H1 (cell line): ENCODE data around the gene RPL26. TPM values are rescaled to one million over a fixed set of nuclear protein-coding genes. Genes with fewer than 3 reads are reported as not detected.

Experiments used
- CTCF ChIA-PET: fragments of 300-600 bp; sonication (Branson Sonifier 250); formaldehyde crosslinking; loops from one replicate; lab custom pipeline; 2021; ENCODE audit not compliant: partially characterized antibody; lab: Charles Lee
- POLR2A ChIA-PET: fragments of 300-600 bp; sonication (Branson Sonifier 250); formaldehyde crosslinking; loops from one replicate; lab custom pipeline; 2021; ENCODE audit warnings: inconsistent platforms; ENCODE audit not compliant: partially characterized antibody; lab: Charles Lee
- DNase-seq, 2 experiments: peaks; one replicate each; pipeline versions ENCODE4 v3.0.0 to v3.0.0-alpha.2; 2010 to 2022; ENCODE audit warnings: low spot score in 2 of 2, low read depth in 1 of 2, mixed read lengths in 1 of 2
- FAIRE-seq: peaks from 2 replicates; lab custom pipeline; 2011; peaks lifted over from hg19 to GRCh38; lab: Jason Lieb, UNC
- H2AFZ ChIP-seq: 2 replicates; pipeline ENCODE4 v1.8.1; 2012; ENCODE audit warnings: low read length, inconsistent platforms
- H2AK5ac ChIP-seq: 2 replicates; pipeline ENCODE4 v1.6.1; 2013; ENCODE audit warnings: low read depth, low read length
- H2BK120ac ChIP-seq: replicated peaks from 2 replicates; pipeline ENCODE3; 2013; ENCODE audit warnings: low read depth, low read length, inconsistent platforms
- H2BK12ac ChIP-seq: 2 replicates; pipeline ENCODE4 v1.6.1; 2013; ENCODE audit warnings: low read depth, low read length
- H2BK15ac ChIP-seq: 2 replicates; pipeline ENCODE4 v1.6.1; 2013; ENCODE audit warnings: low read length
- H2BK20ac ChIP-seq: 2 replicates; pipeline ENCODE4 v1.6.1; 2013; ENCODE audit warnings: low read length
- H2BK5ac ChIP-seq: 2 replicates; pipeline ENCODE4 v1.6.1; 2013; ENCODE audit warnings: low read depth, low read length
- H3K14ac ChIP-seq: 2 replicates; pipeline ENCODE4 v1.6.1; 2013; ENCODE audit warnings: inconsistent platforms; ENCODE audit not compliant: insufficient read length
- H3K18ac ChIP-seq: 2 replicates; pipeline ENCODE4 v1.6.1; 2013; ENCODE audit warnings: low read length; ENCODE audit errors: extremely low read depth
- H3K23ac ChIP-seq: 2 replicates; pipeline ENCODE4 v1.6.1; 2013; ENCODE audit warnings: inconsistent platforms; ENCODE audit not compliant: insufficient read length
- H3K23me2 ChIP-seq: 2 replicates; pipeline ENCODE4 v1.6.1; 2013; ENCODE audit warnings: low read depth, low read length
- H3K27ac ChIP-seq: 2 replicates; pipeline ENCODE4 v1.6.1; 2011; ENCODE audit warnings: low read depth, low read length, inconsistent platforms
- H3K27me3 ChIP-seq, 4 experiments: replicated peaks in 1 of 4; 1 replicate in 1 of 4; 2 replicates in 3 of 4; pipeline versions ENCODE4 v1.6.1 to v1.8.1; 2011 to 2013; ENCODE audit warnings: low read length in 3 of 4, mild to moderate bottlenecking in 3 of 4, inconsistent platforms in 2 of 4, mixed read lengths in 2 of 4, moderate library complexity in 1 of 4; ENCODE audit not compliant: control insufficient read depth in 3 of 4, insufficient read depth in 3 of 4; ENCODE audit errors: extremely low read depth in 1 of 4
- H3K36me3 ChIP-seq, 4 experiments: 2 replicates each; pipeline versions ENCODE4 v1.6.1 to v1.8.1; 2011 to 2013; ENCODE audit warnings: mild to moderate bottlenecking in 4 of 4, low read length in 3 of 4, moderate library complexity in 2 of 4, control low read depth in 1 of 4, inconsistent platforms in 1 of 4; ENCODE audit not compliant: insufficient read depth in 4 of 4, control insufficient read depth in 2 of 4
- H3K4ac ChIP-seq: replicated peaks from 2 replicates; pipeline ENCODE3; 2013; ENCODE audit warnings: low read length, low read depth, mixed read lengths, inconsistent platforms; ENCODE audit not compliant: insufficient read length
- H3K4me1 ChIP-seq, 4 experiments: replicated peaks in 1 of 4; 1 replicate in 1 of 4; 2 replicates in 3 of 4; pipeline versions ENCODE4 v1.6.1 to v1.8.1; 2011 to 2013; ENCODE audit warnings: low read length in 3 of 4, inconsistent platforms in 2 of 4, mixed read lengths in 1 of 4; ENCODE audit not compliant: insufficient read depth in 4 of 4, control insufficient read depth in 3 of 4
- H3K4me2 ChIP-seq, 2 experiments: 2 replicates each; pipeline versions ENCODE4 v1.6.1 to v1.8.1; 2011 to 2013; ENCODE audit warnings: low read depth in 2 of 2, low read length in 2 of 2, control low read depth in 1 of 2, inconsistent platforms in 1 of 2, mild to moderate bottlenecking in 1 of 2; ENCODE audit not compliant: insufficient read depth in 1 of 2
- H3K4me3 ChIP-seq, 4 experiments: fragments of 200-600, 300-600 bp in 1 of 4; sonication (generic), shearing (Covaris generic), sonication (Bioruptor Twin) in 1 of 4; 2 replicates each; pipeline versions ENCODE4 v1.5.1 to v1.8.1; 2011 to 2016; ENCODE audit warnings: low read length in 4 of 4, low read depth in 3 of 4, control low read depth in 2 of 4, inconsistent platforms in 2 of 4, mild to moderate bottlenecking in 2 of 4, mixed read lengths in 1 of 4, moderate library complexity in 1 of 4; ENCODE audit not compliant: insufficient read depth in 2 of 4; ENCODE audit errors: extremely low read depth in 1 of 4
- H3K56ac ChIP-seq: replicated peaks from 2 replicates; pipeline ENCODE3; 2013; ENCODE audit warnings: low read depth, mild to moderate bottlenecking, mixed read lengths, low read length, inconsistent platforms; ENCODE audit not compliant: insufficient read length
- H3K79me1 ChIP-seq: 2 replicates; pipeline ENCODE4 v1.6.1; 2013; ENCODE audit warnings: low read depth, low read length, control low read depth
- H3K79me2 ChIP-seq, 2 experiments: 2 replicates each; pipeline versions ENCODE4 v1.6.1 to v1.8.1; 2012 to 2013; ENCODE audit warnings: low read length in 2 of 2, mild to moderate bottlenecking in 2 of 2, inconsistent platforms in 1 of 2; ENCODE audit not compliant: insufficient read depth in 2 of 2, control insufficient read depth in 1 of 2
- H3K9ac ChIP-seq, 4 experiments: replicated peaks in 1 of 4; 1 replicate in 1 of 4; 2 replicates in 3 of 4; pipeline versions ENCODE4 v1.6.1 to v1.8.1; 2011 to 2013; ENCODE audit warnings: low read depth in 3 of 4, low read length in 3 of 4, control low read depth in 2 of 4, mild to moderate bottlenecking in 2 of 4, moderate library complexity in 2 of 4, inconsistent platforms in 1 of 4; ENCODE audit errors: extremely low read depth in 1 of 4
- H3K9me3 ChIP-seq, 2 experiments: 2 replicates each; pipeline versions ENCODE4 v1.6.1 to v1.8.1; 2012 to 2013; ENCODE audit warnings: mild to moderate bottlenecking in 2 of 2, moderate library complexity in 2 of 2, control low read depth in 1 of 2, inconsistent platforms in 1 of 2, low read depth in 1 of 2, low read length in 1 of 2, mixed read lengths in 1 of 2; ENCODE audit not compliant: insufficient read depth in 2 of 2
- H4K20me1 ChIP-seq, 2 experiments: replicated peaks in 1 of 2; 2 replicates each; pipeline versions ENCODE3 to v1.8.1; 2011 to 2013; ENCODE audit warnings: inconsistent platforms in 2 of 2, low read length in 2 of 2, mild to moderate bottlenecking in 1 of 2; ENCODE audit not compliant: insufficient read depth in 2 of 2, control insufficient read depth in 1 of 2
- H4K5ac ChIP-seq: 2 replicates; pipeline ENCODE4 v1.6.1; 2013; ENCODE audit warnings: low read length, low read depth, mixed read lengths, inconsistent platforms; ENCODE audit not compliant: insufficient read length
- H4K8ac ChIP-seq: 2 replicates; pipeline ENCODE4 v1.8.0; 2013; ENCODE audit warnings: mild to moderate bottlenecking, moderate library complexity, low read length, inconsistent platforms; ENCODE audit not compliant: insufficient read depth; ENCODE audit errors: extremely low read depth
- H4K91ac ChIP-seq: replicated peaks from 2 replicates; pipeline ENCODE3; 2013; ENCODE audit warnings: low read length, mixed read lengths, inconsistent platforms; ENCODE audit not compliant: insufficient read length
- BCL11A ChIP-seq, 2 experiments: IDR thresholded peaks; one replicate each; pipeline ENCODE4 v1.6.1; 2011; ENCODE audit warnings: low read depth in 2 of 2, low read length in 2 of 2, mild to moderate bottlenecking in 2 of 2
- BRCA1 ChIP-seq: IDR thresholded peaks from 2 replicates; pipeline ENCODE4 v1.6.1; 2012; ENCODE audit warnings: low read depth, low read length, improper control_type of control experiment
- E2F6 ChIP-seq: IDR thresholded peaks from 2 replicates; pipeline ENCODE4 v1.6.1; 2012; ENCODE audit warnings: inconsistent platforms
- FOSL1 ChIP-seq: IDR thresholded peaks from 2 replicates; pipeline ENCODE4 v1.6.1; 2011; ENCODE audit warnings: mild to moderate bottlenecking, low read depth, low read length, moderate library complexity; ENCODE audit not compliant: insufficient read depth
- MAX ChIP-seq: IDR thresholded peaks from 2 replicates; pipeline ENCODE4 v1.6.1; 2012; ENCODE audit warnings: inconsistent platforms
- SIN3A ChIP-seq, 2 experiments: IDR thresholded peaks in 1 of 2; conservative IDR thresholded peaks in 1 of 2; 2 replicates each; pipeline ENCODE4 v1.6.1; 2011 to 2012; ENCODE audit warnings: low read length in 2 of 2, improper control_type of control experiment in 1 of 2, low read depth in 1 of 2, mild to moderate bottlenecking in 1 of 2
- TAF1 ChIP-seq: IDR thresholded peaks from 2 replicates; pipeline ENCODE4 v1.6.1; 2011; ENCODE audit warnings: mild to moderate bottlenecking, low read depth, low read length
- WGBS, 2 experiments: shearing (Covaris generic) in 1 of 2; methylation state at CpG; one replicate each; pipeline versions ENCODE4 v1.1.6 to v1.1.7; 2013 to 2015; ENCODE audit warnings: low lambda C conversion rate in 2 of 2, mixed read lengths in 2 of 2, inconsistent platforms in 1 of 2, low coverage in 1 of 2, missing lambda C conversion rate in 1 of 2; ENCODE audit not compliant: insufficient replicate concordance in 2 of 2, insufficient coverage in 1 of 2, insufficient read length in 1 of 2; ENCODE audit errors: extremely low coverage in 1 of 2, missing lambda C conversion rate in 1 of 2; 5-methylcytosine and 5-hydroxymethylcytosine counted together
- polyA plus RNA-seq, 7 experiments: library from polyadenylated mRNA; depleted of rRNA in 3 of 7; stranded (reverse) in 5 of 7; unstranded in 2 of 7; fragments of >200 nt in 5 of 7; fragments of 200-250 nt in 2 of 7; gene quantifications; 1 replicate in 5 of 7; 2 replicates in 1 of 7; 4 replicates in 1 of 7; pipeline versions ENCODE4 v1.2.1 to v1.2.3, GENCODE V29; 2011 to 2013; ENCODE audit warnings: missing spikeins in 2 of 7, mixed read lengths in 2 of 7
- total RNA-seq: library from RNA; stranded (reverse); fragmentation: NEBNext Ultra II Directional; extraction: Animal tissue kit (Norgen Biotek cat#: 25700); gene quantifications from 2 replicates; pipeline ENCODE4 v1.2.1, GENCODE V29; 2021

Gene RPL26
- total and polyA plus RNA-seq, 2 of the 8 experiments (the other 6 are each of a cell fraction or from before 2014, with no cell fraction given), result 1,963 to 2,554 TPM

GRCh38 chr17:8338753-8339140 lies 44.2 kb downstream of the RPL26 start:
- H2AK5ac ChIP-seq, result no peak overlapping the region
- no peaks in the 10 kb centered on the region for H3K79me1 ChIP-seq
- 0 out of 4 replicates have a peak overlapping the region, but pooled peaks of 1 of the 2 experiments have one; percentile 28 for H3K4me2 ChIP-seq
- no peak overlapping the region for H2BK15ac ChIP-seq
- WGBS, 2 experiments, result 77% methylated on average over 5 of the region's 5 CpGs; no CpG with 5 or more reads in 1 of the 2 experiments
- 0 out of 2 replicates have a peak overlapping the region, but pooled peaks have one; percentile 4 for H2BK12ac ChIP-seq
- H3K4ac ChIP-seq, result no peak overlapping the region
- no peak overlapping the region for H3K56ac ChIP-seq
- H3K4me1 ChIP-seq, result peaks cover 2 to 10% (median 5%) of the 10 kb centered on the region in 4 experiments; a peak in 6 of 7 replicates
- H2BK20ac ChIP-seq, result no peak overlapping the region
- no peak overlapping the region for H4K5ac ChIP-seq
- no peak overlapping the region for H4K91ac ChIP-seq
- no peaks in the 10 kb centered on the region for H3K79me2 ChIP-seq
- H2BK120ac ChIP-seq, result no peak overlapping the region
- no peak overlapping the region for H3K4me3 ChIP-seq
- H3K18ac ChIP-seq, result no peak overlapping the region
- no peak overlapping the region for H3K14ac ChIP-seq
- no peaks in the 10 kb centered on the region for H3K27me3 ChIP-seq
- H2BK5ac ChIP-seq, result no peak overlapping the region
- H3K9me3 ChIP-seq, result no peaks in the 10 kb centered on the region
- DNase-seq (no peak), FAIRE-seq (peak; percentile 45)
- H4K20me1 ChIP-seq, result no peaks in the 10 kb centered on the region
- ChIA-PET POLR2A (interaction anchor here (0.8 to 8.4 kb wide), 13 partner anchors 12 to 166 kb away, joined by 3 to 66 read pairs (median 7); partner anchors contain the start of genes CTC1, KRABD2, RANGRF and RPL26), CTCF (interaction anchor here (0.9 to 7.7 kb wide), 8 partner anchors 7 to 246 kb away, joined by 3 to 56 read pairs (median 3); partner anchors contain the start of gene KRABD2)
- TF ChIP-seq BCL11A (IDR thresholded peaks at IDR 0.05; ENCODE audit: low read depth in 2 of 2, low read length in 2 of 2) (no peak), MAX (0 out of 2 replicates have a peak, but pooled peaks have one; percentile 20), TAF1 (0 out of 2 replicates have a peak, but pooled peaks have one; percentile 13), FOSL1 (no peak), SIN3A (conservative IDR thresholded peaks at IDR 0.05 in 1 of 2, IDR thresholded peaks at IDR 0.05 in 1 of 2; ENCODE audit: low read depth in 1 of 2, low read length in 2 of 2) (no peak), E2F6 (0 out of 2 replicates have a peak, but pooled peaks have one; percentile 6), BRCA1 (no peak)
- no peaks in the 10 kb centered on the region for H3K23me2 ChIP-seq
- H4K8ac ChIP-seq, result no peak overlapping the region
- H3K36me3 ChIP-seq, result no peaks in the 10 kb centered on the region
- no peak overlapping the region for H3K23ac ChIP-seq
- peak overlapping the region; percentile 94 for H2AFZ ChIP-seq
- no peak overlapping the region for H3K27ac ChIP-seq
- H3K9ac ChIP-seq, result no peak overlapping the region; a peak in 1 of 7 replicates
